Parathyroid adenoma (tissue), 2 donors: Measurements from ENCODE around the gene USP11.

Experiments
- H2AFZ ChIP-seq: fragments of 300-600 bp; sonication (generic); one replicate; pipeline ENCODE4 v1.7.0; 2017; ENCODE audit warnings: antibody characterized with exemption, mild to moderate bottlenecking
- H3K27ac ChIP-seq: fragments of 300-600 bp; sonication (generic); one replicate; pipeline ENCODE4 v1.7.0; 2017
- H3K27me3 ChIP-seq: fragments of 300-600 bp; sonication (generic); one replicate; pipeline ENCODE4 v1.7.0; 2017; ENCODE audit warnings: low read length; ENCODE audit not compliant: control insufficient read depth, insufficient read depth
- H3K36me3 ChIP-seq: fragments of 300-600 bp; sonication (generic); one replicate; pipeline ENCODE4 v1.7.0; 2017; ENCODE audit warnings: low read length; ENCODE audit not compliant: control insufficient read depth, insufficient read depth
- H3K4me1 ChIP-seq: fragments of 300-600 bp; sonication (generic); one replicate; pipeline ENCODE4 v1.7.0; 2017; ENCODE audit warnings: control low read depth
- H3K4me2 ChIP-seq: fragments of 300-600 bp; sonication (generic); one replicate; pipeline ENCODE4 v1.7.0; 2017; ENCODE audit warnings: low read length
- H3K4me3 ChIP-seq: fragments of 300-600 bp; sonication (generic); one replicate; pipeline ENCODE4 v1.7.0; 2017; ENCODE audit warnings: low read depth, low read length
- H3K79me2 ChIP-seq: fragments of 300-600 bp; sonication (generic); one replicate; pipeline ENCODE4 v1.7.0; 2017; ENCODE audit warnings: control low read depth
- H3K9ac ChIP-seq: fragments of 300-600 bp; sonication (generic); one replicate; pipeline ENCODE4 v1.7.0; 2017; ENCODE audit warnings: mild to moderate bottlenecking
- H3K9me3 ChIP-seq: fragments of 300-600 bp; sonication (generic); one replicate; pipeline ENCODE4 v1.7.0; 2017; ENCODE audit warnings: low read length; ENCODE audit not compliant: control insufficient read depth
- CTCF ChIP-seq: fragments of 300-600 bp; sonication (generic); IDR thresholded peaks from one replicate; pipeline ENCODE4 v1.7.0; 2017; ENCODE audit warnings: antibody characterized with exemption, mild to moderate bottlenecking
- donor health status: primary hyperparathyroidism.

USP11 gene

GRCh38 chrX:47229427-47229826 is 3.4 kb upstream of the USP11 start:
- H3K4me2 ChIP-seq = no peak overlapping the region
- H3K79me2 ChIP-seq = peaks cover 3% of the 10 kb centered on the region
- no peak overlapping the region for H2AFZ ChIP-seq
- H3K27me3 ChIP-seq = no peaks in the 10 kb centered on the region
- no peak overlapping the region for H3K9ac ChIP-seq
- H3K4me1 ChIP-seq = peaks cover 4% of the 10 kb centered on the region
- TF ChIP-seq CTCF = no peak
- no peaks in the 10 kb centered on the region for H3K9me3 ChIP-seq
- no peak overlapping the region for H3K27ac ChIP-seq
- H3K4me3 ChIP-seq = no peak overlapping the region
- H3K36me3 ChIP-seq = no peaks in the 10 kb centered on the region

GRCh38 chrX:47230136-47230868 is 2.5 kb upstream of the USP11 start:
- no peak for TF ChIP-seq CTCF
- Histone ChIP-seq H3K36me3 (no peaks in the 10 kb centered on the region), H2AFZ (no peak overlapping the region), H3K79me2 (peaks cover 3% of the 10 kb centered on the region), H3K9ac (no peak overlapping the region), H3K27me3 (no peaks in the 10 kb centered on the region), H3K4me1 (peaks cover 4% of the 10 kb centered on the region), H3K27ac (no peak overlapping the region), H3K4me3 (no peak overlapping the region), H3K4me2 (no peak overlapping the region), H3K9me3 (no peaks in the 10 kb centered on the region)

GRCh38 chrX:47231167-47231566 is 1.6 kb upstream of the USP11 start:
- Histone ChIP-seq H3K79me2 (peaks cover 3% of the 10 kb centered on the region), H2AFZ (no peak overlapping the region), H3K4me2 (no peak overlapping the region), H3K27me3 (no peaks in the 10 kb centered on the region), H3K4me3 (no peak overlapping the region), H3K36me3 (no peaks in the 10 kb centered on the region), H3K9me3 (no peaks in the 10 kb centered on the region), H3K4me1 (peaks cover 4% of the 10 kb centered on the region), H3K27ac (no peak overlapping the region), H3K9ac (no peak overlapping the region)
- TF ChIP-seq CTCF = no peak

GRCh38 chrX:47232197-47232802 is 509 bp upstream of the USP11 start:
- Histone ChIP-seq H3K4me2 (peak overlapping the region; percentile 66), H3K27ac (peak overlapping the region; percentile 98), H3K27me3 (no peaks in the 10 kb centered on the region), H2AFZ (peak overlapping the region; percentile 79), H3K36me3 (no peaks in the 10 kb centered on the region), H3K4me3 (peak overlapping the region; percentile 86), H3K79me2 (peaks cover 3% of the 10 kb centered on the region), H3K9me3 (no peaks in the 10 kb centered on the region), H3K9ac (peak overlapping the region; percentile 35), H3K4me1 (peaks cover 4% of the 10 kb centered on the region)
- no peak for TF ChIP-seq CTCF
